ENCODE measurements around the gene ANKRD34A. TPM values are rescaled to one million over a fixed set of nuclear protein-coding genes. Genes with fewer than 3 reads are reported as not detected.

The ANKRD34A gene
- total RNA-seq, 1 experiment from 2014 or later = 2.8 TPM

GRCh38 chr1:145957443-145958319 lies 6.7 kb downstream of the ANKRD34A start, which contains the start of gene LIX1L:
Gene LIX1L (minus strand): TSS chr1:145958017. CDS start chr1:145957927, 90 bp downstream.
- ATAC-seq = peak; percentile 81
- Histone ChIP-seq H3K4me2 (ENCODE audit: low read length) (peak within 1 kb of the TSS; percentile 84), H3K9me2 (replicated peaks; ENCODE audit: low read length) (no peaks in the 10 kb centered on the region), H3K4me3 (ENCODE audit: low read length) (peak within 1 kb of the TSS; percentile 76), H3K9ac (ENCODE audit: low read length) (peak within 1 kb of the TSS; percentile 50), H3F3A (ENCODE audit: low read length, unreplicated experiment) (no peaks in the 10 kb centered on the region), H3K27ac (ENCODE audit: low read length) (0 out of 2 replicates have a peak within 1 kb of the TSS, but pooled peaks have one; percentile 1), H4K20me1 (ENCODE audit: low read length) (no peaks in the 10 kb centered on the region), H2AFZ (ENCODE audit: low read length) (peak within 1 kb of the TSS; percentile 83), H3K27me3 (ENCODE audit: low read length) (no peaks in the 10 kb centered on the region), H3K9me3 (ENCODE audit: low read length) (no peaks in the 10 kb centered on the region), H3K36me3 (ENCODE audit: low read depth, low read length) (no peaks in the 10 kb centered on the region), H3K4me1 (ENCODE audit: insufficient read depth, low read length) (peaks cover 43% of the 10 kb centered on the region), H3K79me2 (ENCODE audit: low read length) (peaks cover 24% of the 10 kb centered on the region)
- peak; percentile 99 for DNase-seq
- CTCF ChIA-PET = interaction anchor here (0.6 to 1.8 kb wide), 8 partner anchors 20 to 181 kb away, joined by 3 to 10 read pairs (median 4); partner anchors contain the start of genes NUDT17 and RBM8A
- no peak for TF ChIP-seq CTCF (conservative IDR thresholded peaks at IDR 0.05; ENCODE audit: low read depth, low read length)
- no peak for TF ChIP-seq EZH2phosphoT487 (IDR thresholded peaks at IDR 0.05; ENCODE audit: borderline replicate concordance, low read length)
- TF ChIP-seq EZH2 (IDR thresholded peaks at IDR 0.05; ENCODE audit: low read length, unreplicated experiment) = no peak
- POLR2A ChIA-PET (ENCODE audit: unreplicated experiment) = interaction anchor here (0.5 to 1.6 kb wide), 5 partner anchors 18 to 99 kb away, joined by 4 to 12 read pairs (median 5); partner anchors contain the start of genes PEX11B, PIAS3 and RBM8A
- intact Hi-C loops (cut with micrococcal nuclease) = loop anchor here (1.0 to 5.0 kb wide), 5 partner anchors 17 to 99 kb away; partner anchors contain the start of genes PEX11B, PIAS3 and RBM8A
- no TSS peak for BruUV-seq (replicated peaks)

- Histone ChIP-seq H3K27me3 (ENCODE audit: low read length) (no peaks in the 10 kb centered on the region), H3K36me3 (ENCODE audit: low read depth, low read length) (no peaks in the 10 kb centered on the region), H3K4me1 (ENCODE audit: insufficient read depth, low read length) (peaks cover 38% of the 10 kb centered on the region), H3K4me3 (ENCODE audit: low read length) (peak overlapping the region; percentile 76), H3K9me3 (ENCODE audit: low read length) (no peaks in the 10 kb centered on the region), H4K20me1 (ENCODE audit: low read length) (no peaks in the 10 kb centered on the region), H3K9me2 (replicated peaks; ENCODE audit: low read length) (no peaks in the 10 kb centered on the region), H2AFZ (ENCODE audit: low read length) (peak overlapping the region; percentile 83), H3F3A (ENCODE audit: low read length, unreplicated experiment) (no peaks in the 10 kb centered on the region), H3K27ac (ENCODE audit: low read length) (0 out of 2 replicates have a peak overlapping the region, but pooled peaks have one; percentile 1), H3K79me2 (ENCODE audit: low read length) (peaks cover 24% of the 10 kb centered on the region), H3K4me2 (ENCODE audit: low read length) (peak overlapping the region; percentile 84), H3K9ac (ENCODE audit: low read length) (peak overlapping the region; percentile 50)
- ChIA-PET POLR2A (ENCODE audit: unreplicated experiment) (interaction anchor here (0.6 to 1.6 kb wide), 2 partner anchors 30 to 38 kb away, joined by 4 to 12 read pairs; partner anchors contain the start of genes PEX11B and RBM8A), CTCF (interaction anchor here (1.8 kb wide), 1 partner anchor 65 kb away, joined by 5 read pairs; no protein-coding TSS in a partner anchor)
- TSS peak; percentile 42 for BruUV-seq (replicated peaks)
- ATAC-seq (no peak; the same call in 1 of the 2 replicates), DNase-seq (no peak)
- TF ChIP-seq EZH2phosphoT487 (IDR thresholded peaks at IDR 0.05; ENCODE audit: borderline replicate concordance, low read length) (no peak), CTCF (conservative IDR thresholded peaks at IDR 0.05; ENCODE audit: low read depth, low read length) (no peak), EZH2 (IDR thresholded peaks at IDR 0.05; ENCODE audit: low read length, unreplicated experiment) (no peak)
- intact Hi-C loops (cut with micrococcal nuclease) = loop anchor here (1.0 to 5.0 kb wide), 3 partner anchors 30 to 98 kb away; partner anchors contain the start of genes PEX11B, PIAS3 and RBM8A
These were observed 7.5 kb downstream of the ANKRD34A start for GRCh38 chr1:145956781-145957442.
